Keratinocyte (primary cell): Measurements from ENCODE around the gene GJA9. TPM values are rescaled to one million over a fixed set of nuclear protein-coding genes. Genes with fewer than 3 reads are reported as not detected.

ENCODE experiments used
- DNase-seq: peaks from one replicate; pipeline ENCODE4 v3.0.0-alpha.2; 2011; ENCODE audit warnings: low read depth, missing footprints, low spot score
- FAIRE-seq: peaks from 2 replicates; lab custom pipeline; 2011; peaks lifted over from hg19 to GRCh38; lab: Jason Lieb, UNC
- H2AFZ ChIP-seq: 2 replicates; pipeline ENCODE4 v1.6.0; 2012; ENCODE audit warnings: low read length, control low read depth, inconsistent platforms; ENCODE audit not compliant: control insufficient read depth
- H3K27ac ChIP-seq: 2 replicates; pipeline ENCODE4 v1.5.1; 2011; ENCODE audit warnings: low read length; ENCODE audit not compliant: control insufficient read depth, insufficient read depth
- H3K27me3 ChIP-seq: 3 replicates; pipeline ENCODE4 v1.6.0; 2011; ENCODE audit warnings: low read length; ENCODE audit not compliant: control insufficient read depth, insufficient read depth; ENCODE audit errors: extremely low read depth
- H3K36me3 ChIP-seq, 2 experiments: 2 replicates in 1 of 2; 3 replicates in 1 of 2; pipeline ENCODE4 v1.5.1; 2011; ENCODE audit warnings: low read length in 2 of 2, mild to moderate bottlenecking in 1 of 2; ENCODE audit not compliant: control insufficient read depth in 2 of 2, insufficient read depth in 2 of 2; ENCODE audit errors: extremely low read depth in 1 of 2
- H3K4me1 ChIP-seq: 3 replicates; pipeline ENCODE4 v1.5.1; 2011; ENCODE audit warnings: low read length; ENCODE audit not compliant: control insufficient read depth, insufficient read depth; ENCODE audit errors: extremely low read depth
- H3K4me2 ChIP-seq: 3 replicates; pipeline ENCODE4 v1.6.0; 2011; ENCODE audit warnings: low read depth, low read length; ENCODE audit not compliant: control insufficient read depth, insufficient read depth; ENCODE audit errors: extremely low read depth
- H3K4me3 ChIP-seq, 3 experiments: fragments of 200-600 bp in 1 of 3; sonication (generic) in 1 of 3; 2 replicates in 2 of 3; 3 replicates in 1 of 3; pipeline ENCODE4 v1.5.1; 2011 to 2016; ENCODE audit warnings: low read length in 3 of 3, mild to moderate bottlenecking in 3 of 3, control low read depth in 2 of 3, inconsistent platforms in 1 of 3, low read depth in 1 of 3, mixed read lengths in 1 of 3, mixed run types in 1 of 3, moderate library complexity in 1 of 3; ENCODE audit not compliant: control insufficient read depth in 2 of 3, insufficient read depth in 2 of 3; ENCODE audit errors: extremely low read depth in 1 of 3
- H3K79me2 ChIP-seq: 2 replicates; pipeline ENCODE4 v1.6.0; 2012; ENCODE audit warnings: low read length; ENCODE audit not compliant: control insufficient read depth, insufficient read depth
- H3K9ac ChIP-seq: 3 replicates; pipeline ENCODE4 v1.6.0; 2011; ENCODE audit warnings: low read length; ENCODE audit not compliant: control insufficient read depth, insufficient read depth; ENCODE audit errors: extremely low read depth
- H3K9me1 ChIP-seq: 3 replicates; pipeline ENCODE4 v1.6.0; 2011; ENCODE audit warnings: low read length; ENCODE audit not compliant: control insufficient read depth, insufficient read depth; ENCODE audit errors: extremely low read depth
- H3K9me3 ChIP-seq: 2 replicates; pipeline ENCODE4 v1.5.1; 2012; ENCODE audit warnings: low read depth, low read length; ENCODE audit not compliant: control insufficient read depth
- H4K20me1 ChIP-seq: 3 replicates; pipeline ENCODE4 v1.6.0; 2011; ENCODE audit warnings: low read length; ENCODE audit not compliant: control insufficient read depth, insufficient read depth; ENCODE audit errors: extremely low read depth
- EZH2 ChIP-seq: IDR thresholded peaks from one replicate; pipeline ENCODE4 v1.6.1; 2012; ENCODE audit warnings: inconsistent platforms, mild to moderate bottlenecking, low read length, moderate library complexity
- dilution Hi-C: fragments of 300-500 bp; cut with MboI; formaldehyde crosslinking; loops from one replicate; pipeline ENCODE4 v1.7.0; 2020; ENCODE audit warnings: low sequenced_read_pairs; ENCODE audit not compliant: extremely low pct_ligation_motif_present
- polyA plus RNA-seq, 5 experiments: library from polyadenylated mRNA; depleted of rRNA in 3 of 5; stranded (reverse) in 3 of 5; stranded (forward) in 1 of 5; unstranded in 1 of 5; fragments of >200 nt; gene quantifications; 1 replicate in 1 of 5; 2 replicates in 3 of 5; 3 replicates in 1 of 5; pipeline versions ENCODE4 v1.2.1 to v1.2.3, GENCODE V29; 2011 to 2012; ENCODE audit warnings: missing spikeins in 2 of 5, low read depth in 1 of 5, low replicate concordance in 1 of 5
- TF ChIP-seq, protein P1 (sequence below), 3 experiments: IDR thresholded peaks in 1 of 3; conservative IDR thresholded peaks in 1 of 3; optimal IDR thresholded peaks in 1 of 3; 2 replicates in 2 of 3; 3 replicates in 1 of 3; pipeline versions ENCODE3 to v1.5.1; 2011; ENCODE audit warnings: low read length in 3 of 3, mild to moderate bottlenecking in 3 of 3, moderate library complexity in 2 of 3, control low read depth in 1 of 3, inconsistent platforms in 1 of 3; ENCODE audit not compliant: insufficient read depth in 2 of 3; ENCODE audit errors: extremely low read depth in 1 of 3

GJA9 gene
- polyA plus RNA-seq, 1 donor (not counting 4 experiments of a cell fraction or from before 2014, with no cell fraction given), result 0.38 TPM

DNA sequence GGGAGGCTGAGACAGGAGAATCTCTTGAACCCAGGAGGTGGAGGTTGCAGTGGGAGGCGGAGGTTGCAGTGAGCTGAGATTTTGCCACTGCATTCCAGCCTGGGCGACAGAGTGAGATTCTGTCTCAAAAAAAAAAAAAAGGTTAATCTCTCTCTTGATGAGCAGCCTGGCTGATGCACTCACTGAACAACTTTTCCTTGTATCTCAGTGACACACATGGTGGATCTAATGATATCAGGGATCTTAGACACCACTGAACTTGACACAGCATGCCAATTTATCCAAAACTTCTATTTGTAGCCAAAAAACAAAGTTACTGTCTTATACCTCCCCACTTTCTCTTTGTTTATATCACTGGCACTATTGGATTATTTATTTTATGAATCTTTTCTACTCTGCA lies 44.0 kb upstream of the GJA9 start:
- Histone ChIP-seq H3K27me3 (no peaks in the 10 kb centered on the region), H3K4me2 (no peak overlapping the region), H3K9me3 (no peaks in the 10 kb centered on the region), H3K9ac (no peak overlapping the region), H3K4me1 (no peaks in the 10 kb centered on the region), H3K4me3 (no peak overlapping the region), H3K27ac (no peak overlapping the region), H3K79me2 (no peaks in the 10 kb centered on the region), H2AFZ (no peak overlapping the region), H3K9me1 (no peaks in the 10 kb centered on the region), H4K20me1 (no peaks in the 10 kb centered on the region), H3K36me3 (no peaks in the 10 kb centered on the region)
- DNase-seq (no peak), FAIRE-seq (no peak)
- no peak for TF ChIP-seq EZH2
- TF ChIP-seq, protein P1, sequence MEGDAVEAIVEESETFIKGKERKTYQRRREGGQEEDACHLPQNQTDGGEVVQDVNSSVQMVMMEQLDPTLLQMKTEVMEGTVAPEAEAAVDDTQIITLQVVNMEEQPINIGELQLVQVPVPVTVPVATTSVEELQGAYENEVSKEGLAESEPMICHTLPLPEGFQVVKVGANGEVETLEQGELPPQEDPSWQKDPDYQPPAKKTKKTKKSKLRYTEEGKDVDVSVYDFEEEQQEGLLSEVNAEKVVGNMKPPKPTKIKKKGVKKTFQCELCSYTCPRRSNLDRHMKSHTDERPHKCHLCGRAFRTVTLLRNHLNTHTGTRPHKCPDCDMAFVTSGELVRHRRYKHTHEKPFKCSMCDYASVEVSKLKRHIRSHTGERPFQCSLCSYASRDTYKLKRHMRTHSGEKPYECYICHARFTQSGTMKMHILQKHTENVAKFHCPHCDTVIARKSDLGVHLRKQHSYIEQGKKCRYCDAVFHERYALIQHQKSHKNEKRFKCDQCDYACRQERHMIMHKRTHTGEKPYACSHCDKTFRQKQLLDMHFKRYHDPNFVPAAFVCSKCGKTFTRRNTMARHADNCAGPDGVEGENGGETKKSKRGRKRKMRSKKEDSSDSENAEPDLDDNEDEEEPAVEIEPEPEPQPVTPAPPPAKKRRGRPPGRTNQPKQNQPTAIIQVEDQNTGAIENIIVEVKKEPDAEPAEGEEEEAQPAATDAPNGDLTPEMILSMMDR (optimal IDR thresholded peaks at IDR 0.05 in 1 of 3, IDR thresholded peaks at IDR 0.05 in 1 of 3, conservative IDR thresholded peaks at IDR 0.05 in 1 of 3; ENCODE audit: extremely low read depth in 1 of 3, insufficient read depth in 2 of 3, low read length in 3 of 3), result no peak
- dilution Hi-C loops, result no loop called here

DNA sequence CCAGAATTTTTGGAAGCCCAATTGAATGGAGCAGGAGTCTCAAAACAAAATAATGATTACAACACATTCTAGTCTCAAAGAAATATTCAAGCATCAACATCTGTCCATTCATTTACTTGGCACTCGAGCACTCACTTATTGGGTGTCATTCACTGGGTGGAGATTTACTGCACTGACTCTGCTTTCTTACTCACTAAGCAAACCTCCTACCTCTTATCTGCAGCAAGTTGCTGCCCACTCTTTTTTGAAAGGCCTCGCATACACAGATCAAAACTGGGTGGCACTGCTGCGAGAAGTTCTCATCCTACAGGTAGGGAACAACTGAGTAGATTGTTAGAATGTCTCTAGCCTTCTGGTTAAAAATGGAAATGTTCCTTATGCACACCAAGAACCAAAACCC lies 42.2 kb upstream of the GJA9 start:
- no peak for DNase-seq
- FAIRE-seq, result no peak

More for the DNA sequence above, 42.2 kb upstream of the GJA9 start:
- Histone ChIP-seq H3K9ac (no peak overlapping the region), H3K27ac (no peak overlapping the region), H2AFZ (no peak overlapping the region), H3K4me2 (no peak overlapping the region), H3K79me2 (no peaks in the 10 kb centered on the region), H3K9me1 (no peaks in the 10 kb centered on the region), H3K4me1 (no peaks in the 10 kb centered on the region), H4K20me1 (no peaks in the 10 kb centered on the region), H3K27me3 (no peaks in the 10 kb centered on the region), H3K9me3 (no peaks in the 10 kb centered on the region), H3K36me3 (peaks cover 0 to 1% of the 10 kb centered on the region in 2 experiments), H3K4me3 (no peak overlapping the region)
- TF ChIP-seq EZH2, result no peak
- TF ChIP-seq, protein P1 (optimal IDR thresholded peaks at IDR 0.05 in 1 of 3, IDR thresholded peaks at IDR 0.05 in 1 of 3, conservative IDR thresholded peaks at IDR 0.05 in 1 of 3; ENCODE audit: extremely low read depth in 1 of 3, insufficient read depth in 2 of 3, low read length in 3 of 3), result no peak
- dilution Hi-C loops, result no loop called here
